ENCODE results near the gene MCAT. TPM values are rescaled to one million over a fixed set of nuclear protein-coding genes. Genes with fewer than 3 reads are reported as not detected.

The MCAT gene
- total RNA-seq, 1 experiment from 2014 or later, result 23.9 TPM

GRCh38 chr22:43164636-43165035, 21.4 kb upstream of the MCAT start:
- Mint-ChIP-seq H3K27me3 (ENCODE audit: unreplicated experiment) (no peaks in the 10 kb centered on the region), H3K36me3 (ENCODE audit: insufficient read depth, unreplicated experiment) (peaks cover 90% of the 10 kb centered on the region), H3K27ac (ENCODE audit: unreplicated experiment) (no peak overlapping the region), H3K4me1 (ENCODE audit: low read depth, unreplicated experiment) (no peaks in the 10 kb centered on the region), H3K4me3 (ENCODE audit: low read depth, unreplicated experiment) (no peak overlapping the region), H3K9me3 (ENCODE audit: low read depth, unreplicated experiment) (no peaks in the 10 kb centered on the region)
- TF ChIP-seq CTCF (IDR thresholded peaks at IDR 0.05; ENCODE audit: unreplicated experiment), result no peak
- BruUV-seq (replicated peaks), result no TSS peak
- CTCF ChIA-PET, result interaction anchor here (0.5 kb wide), 1 partner anchor 417 kb away, joined by 3 read pairs; no protein-coding TSS in a partner anchor
- intact Hi-C loops (cut with micrococcal nuclease; ENCODE audit: unreplicated experiment), result no loop called here
- DNase-seq, result no peak

DNA sequence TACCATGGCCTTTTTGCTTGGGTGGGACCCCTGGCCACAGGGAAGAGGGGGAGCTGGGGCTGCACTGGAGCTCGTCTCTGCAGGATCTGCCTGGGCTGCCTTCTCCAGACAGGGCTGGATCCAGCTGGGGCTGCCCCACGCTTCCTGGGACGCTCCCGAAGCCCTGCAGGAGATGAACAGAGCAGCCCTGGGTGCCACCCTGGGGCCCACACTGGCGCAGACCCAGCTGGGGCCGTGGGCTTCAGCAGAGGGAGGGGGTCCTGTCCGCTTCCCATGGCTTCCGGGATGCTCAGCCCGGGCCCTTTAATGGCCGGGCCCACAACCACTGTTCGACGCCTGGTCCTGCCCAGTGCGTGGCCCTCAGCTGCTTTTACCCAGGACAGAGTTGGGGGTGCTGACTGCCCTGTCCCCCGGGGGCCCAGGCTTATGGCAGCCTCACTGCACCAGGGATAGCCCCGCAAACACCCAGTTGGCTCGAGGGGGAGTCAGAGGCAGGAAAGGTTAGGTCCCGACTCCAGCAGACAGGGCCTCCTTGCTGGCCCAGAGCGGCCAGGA, 20.1 kb upstream of the MCAT start:
- DNase-seq, result no peak
- no peak overlapping the region for H3K27ac Mint-ChIP-seq (ENCODE audit: unreplicated experiment)
- TF ChIP-seq CTCF (IDR thresholded peaks at IDR 0.05; ENCODE audit: unreplicated experiment), result no peak

GRCh38 chr22:43162412-43163150, 19.4 kb upstream of the MCAT start:
- intact Hi-C loops (cut with micrococcal nuclease; ENCODE audit: unreplicated experiment), result no loop called here
- no TSS peak for BruUV-seq (replicated peaks)
- CTCF ChIA-PET, result no interaction called here
- no peaks in the 10 kb centered on the region for H3K9me3 Mint-ChIP-seq (ENCODE audit: low read depth, unreplicated experiment)
- H3K4me1 Mint-ChIP-seq (ENCODE audit: low read depth, unreplicated experiment), result peaks cover 8% of the 10 kb centered on the region
- no peak overlapping the region for H3K4me3 Mint-ChIP-seq (ENCODE audit: low read depth, unreplicated experiment)
- TF ChIP-seq CTCF (IDR thresholded peaks at IDR 0.05; ENCODE audit: unreplicated experiment), result no peak
- no peak overlapping the region for H3K27ac Mint-ChIP-seq (ENCODE audit: unreplicated experiment)
- no peaks in the 10 kb centered on the region for H3K27me3 Mint-ChIP-seq (ENCODE audit: unreplicated experiment)
- H3K36me3 Mint-ChIP-seq (ENCODE audit: insufficient read depth, unreplicated experiment), result peaks cover 82% of the 10 kb centered on the region
- DNase-seq, result no peak

More for the DNA sequence above, 20.1 kb upstream of the MCAT start:
- CTCF ChIA-PET, result interaction anchor here (0.6 kb wide), 1 partner anchor 1145 kb away, joined by 3 read pairs; no protein-coding TSS in a partner anchor
- peaks cover 7% of the 10 kb centered on the region for H3K4me1 Mint-ChIP-seq (ENCODE audit: low read depth, unreplicated experiment)
- peaks cover 85% of the 10 kb centered on the region for H3K36me3 Mint-ChIP-seq (ENCODE audit: insufficient read depth, unreplicated experiment)
- H3K4me3 Mint-ChIP-seq (ENCODE audit: low read depth, unreplicated experiment), result no peak overlapping the region
- no peaks in the 10 kb centered on the region for H3K27me3 Mint-ChIP-seq (ENCODE audit: unreplicated experiment)
- no peaks in the 10 kb centered on the region for H3K9me3 Mint-ChIP-seq (ENCODE audit: low read depth, unreplicated experiment)
- intact Hi-C loops (cut with micrococcal nuclease; ENCODE audit: unreplicated experiment), result no loop called here
- no TSS peak for BruUV-seq (replicated peaks)

DNA sequence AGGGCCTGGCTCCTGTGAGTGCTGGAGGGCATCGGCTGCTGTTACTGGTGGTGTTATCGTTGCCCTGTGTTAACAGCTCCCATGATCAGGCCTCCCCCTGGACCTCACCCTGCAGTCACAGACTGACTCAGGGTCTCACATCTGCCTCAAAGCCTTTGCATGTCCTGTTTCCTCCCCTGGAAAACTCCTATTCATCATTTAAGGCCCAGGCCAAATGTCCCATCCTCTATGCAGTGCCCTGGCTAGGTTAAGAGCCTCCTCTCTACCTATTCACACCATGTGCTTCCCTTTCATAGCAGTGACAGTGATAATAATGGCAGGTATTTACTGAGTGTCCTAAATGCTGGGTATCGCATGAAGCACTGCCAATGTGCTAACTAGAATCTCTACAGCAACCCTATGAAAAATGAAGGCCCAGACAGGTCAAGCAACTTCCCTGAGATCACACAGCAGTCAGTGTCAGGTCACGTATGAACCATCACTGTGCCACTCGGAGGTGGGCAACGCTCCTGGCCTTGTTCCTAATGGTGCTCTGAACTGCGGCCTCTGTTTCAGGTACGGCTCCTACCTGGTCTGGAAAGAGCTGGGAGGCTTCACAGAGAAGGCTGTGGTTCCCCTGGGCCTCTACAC, 17.4 kb upstream of the MCAT start:
- no peak for DNase-seq
- H3K4me3 Mint-ChIP-seq (ENCODE audit: low read depth, unreplicated experiment), result no peak overlapping the region
- BruUV-seq (replicated peaks), result no TSS peak
- TF ChIP-seq CTCF (IDR thresholded peaks at IDR 0.05; ENCODE audit: unreplicated experiment), result no peak
- H3K9me3 Mint-ChIP-seq (ENCODE audit: low read depth, unreplicated experiment), result no peaks in the 10 kb centered on the region
- intact Hi-C loops (cut with micrococcal nuclease; ENCODE audit: unreplicated experiment), result no loop called here
- peaks cover 8% of the 10 kb centered on the region for H3K4me1 Mint-ChIP-seq (ENCODE audit: low read depth, unreplicated experiment)
- H3K27ac Mint-ChIP-seq (ENCODE audit: unreplicated experiment), result no peak overlapping the region
- no peaks in the 10 kb centered on the region for H3K27me3 Mint-ChIP-seq (ENCODE audit: unreplicated experiment)
- H3K36me3 Mint-ChIP-seq (ENCODE audit: insufficient read depth, unreplicated experiment), result peaks cover 66% of the 10 kb centered on the region
- CTCF ChIA-PET, result interaction anchor here (0.9 kb wide), 1 partner anchor 10 kb away, joined by 3 read pairs; the partner anchor contains the start of gene TSPO
